Activated naive CD4-positive, alpha-beta T cell treated with anti-CD3 and anti-CD28 coated beads for 36 hours (primary cell): Measurements from ENCODE around the gene PEX14. TPM values are rescaled to one million over a fixed set of nuclear protein-coding genes. Genes with fewer than 3 reads are reported as not detected.

Experiments used
- CTCF ChIA-PET: fragments of 350-600 bp; sonication (Branson Sonifier 250); formaldehyde crosslinking; loops from one replicate; lab custom pipeline; 2021; ENCODE audit warnings: antibody characterized with exemption; lab: Charles Lee
- DNase-seq: peaks from one replicate; pipeline ENCODE4 v3.0.0-alpha.2; 2020
- H3K27ac Mint-ChIP-seq: one replicate; pipeline ENCODE4 v1.8.0; 2021; ENCODE audit warnings: mild to moderate bottlenecking, mixed read lengths
- H3K27me3 Mint-ChIP-seq: one replicate; pipeline ENCODE4 v1.8.0; 2021; ENCODE audit warnings: low read depth, mixed read lengths
- H3K36me3 Mint-ChIP-seq: one replicate; pipeline ENCODE4 v1.8.0; 2021; ENCODE audit warnings: low read depth, mixed read lengths
- H3K4me1 Mint-ChIP-seq: one replicate; pipeline ENCODE4 v1.8.0; 2021; ENCODE audit warnings: low read depth, mixed read lengths
- H3K4me3 Mint-ChIP-seq: one replicate; pipeline ENCODE4 v1.8.0; 2021; ENCODE audit warnings: mild to moderate bottlenecking, moderate library complexity, mixed read lengths
- H3K9me3 Mint-ChIP-seq: one replicate; pipeline ENCODE4 v1.8.0; 2021; ENCODE audit warnings: mixed read lengths
- intact Hi-C: fragments of 100-400 bp; cut with micrococcal nuclease; formaldehyde crosslinking; loops from one replicate; pipeline ENCODE4 v1.15.1; 2023
- total RNA-seq, 2 experiments: library from RNA; stranded (reverse); gene quantifications; one replicate each; pipeline ENCODE4 v1.2.3, GENCODE V29; 2021

The PEX14 gene
- total RNA-seq, 2 experiments from 2014 or later, result 15.8 to 17.2 TPM

DNA sequence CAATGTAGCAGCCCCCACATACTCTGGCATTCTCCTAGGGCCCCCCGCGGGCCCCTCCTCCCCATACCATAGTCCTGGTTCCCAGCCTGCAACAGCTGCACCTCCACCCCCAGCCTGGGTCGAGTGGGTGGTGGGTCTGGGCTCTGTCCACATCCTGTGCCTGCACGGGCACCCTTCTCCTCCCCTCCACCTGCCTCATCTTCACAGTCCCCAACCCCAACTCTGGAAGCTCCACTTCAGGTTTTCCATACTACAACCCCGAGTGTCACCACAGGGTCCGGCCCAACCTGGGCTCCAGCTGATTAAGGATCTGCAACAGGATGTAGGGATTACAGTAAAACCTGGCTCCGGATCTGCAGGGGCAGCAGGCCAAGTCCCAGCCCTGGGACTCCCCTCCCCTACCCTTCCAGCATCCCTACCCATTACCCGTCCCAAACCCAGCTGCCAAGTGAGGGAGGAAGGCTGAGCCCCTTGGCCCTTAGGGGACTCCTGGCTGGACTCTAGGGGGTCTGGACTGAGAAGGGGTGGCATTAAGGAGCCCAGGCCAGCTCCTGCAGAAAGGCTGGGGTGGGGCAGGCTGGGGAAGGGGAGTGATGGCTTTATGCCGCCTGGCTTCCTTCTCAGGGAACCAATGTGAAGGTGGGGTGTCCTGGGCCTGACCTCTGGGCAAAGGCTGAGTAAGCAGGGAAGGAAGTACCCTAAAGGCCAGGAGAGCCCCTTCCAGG lies 204.9 kb downstream of the PEX14 start:
- H3K4me3 Mint-ChIP-seq, result no peak overlapping the region
- H3K36me3 Mint-ChIP-seq, result no peaks in the 10 kb centered on the region
- peak; percentile 14 for DNase-seq
- intact Hi-C loops, result no loop called here
- no peaks in the 10 kb centered on the region for H3K4me1 Mint-ChIP-seq
- CTCF ChIA-PET, result interaction anchor here (1.5 kb wide), 1 partner anchor 10 kb away, joined by 4 read pairs; no protein-coding TSS in a partner anchor
- no peaks in the 10 kb centered on the region for H3K27me3 Mint-ChIP-seq
- peak overlapping the region; percentile 30 for H3K27ac Mint-ChIP-seq
- H3K9me3 Mint-ChIP-seq, result no peaks in the 10 kb centered on the region

Other genes starting within 250 kb of the PEX14 start
- gene PGD, start 75.9 kb upstream of the PEX14 start, total RNA-seq, result 100 to 1,000 TPM in 1 of 2 experiments, 10 to 100 TPM in 1; 94.8 to 101 TPM
- 10 to 100 TPM; 21.5 to 23.4 TPM for gene CENPS, start 44.5 kb upstream of the PEX14 start, total RNA-seq
- gene CORT, start 24.9 kb upstream of the PEX14 start, total RNA-seq, result under 1 TPM; 0.29 to 0.47 TPM
- gene DFFA, start 2.4 kb upstream of the PEX14 start, total RNA-seq, result 10 to 100 TPM; 34.2 to 36.1 TPM